HepG2 (cell line): ENCODE data around the gene ZCCHC3. TPM values are rescaled to one million over a fixed set of nuclear protein-coding genes. Genes with fewer than 3 reads are reported as not detected.

Experiments
- ARID2 ChIP-seq: sonication (generic); formaldehyde crosslinking; IDR thresholded peaks from 2 replicates; pipeline ENCODE4 v1.8.1; 2022; ENCODE audit warnings: mild to moderate bottlenecking, missing genetic modification reagents, borderline replicate concordance
- CBFB ChIP-seq: sonication (generic); formaldehyde crosslinking; IDR thresholded peaks from 2 replicates; pipeline ENCODE4 v1.4.0; 2020; ENCODE audit warnings: missing genetic modification reagents
- EHMT2 ChIP-seq: fragments of 200-600 bp; sonication (generic); IDR thresholded peaks from 2 replicates; pipeline ENCODE4 v1.7.0; 2017; ENCODE audit warnings: antibody characterized with exemption, low read depth, low read length, borderline replicate concordance
- FOXA3 ChIP-seq: IDR thresholded peaks from 2 replicates; pipeline ENCODE4 v1.6.1; 2016; ENCODE audit warnings: missing genetic modification reagents, missing compliant biosample characterization
- FOXK1 ChIP-seq: sonication (generic); formaldehyde crosslinking; IDR thresholded peaks from 2 replicates; pipeline ENCODE4 v1.4.0; 2020; ENCODE audit warnings: low read depth, missing genetic modification reagents, borderline replicate concordance
- HMG20A ChIP-seq: IDR thresholded peaks from 2 replicates; pipeline ENCODE4 v1.6.1; 2016; ENCODE audit warnings: borderline replicate concordance
- KDM2A ChIP-seq: sonication (generic); formaldehyde crosslinking; IDR thresholded peaks from 2 replicates; pipeline ENCODE4 v1.4.0; 2020; ENCODE audit warnings: low read depth, missing genetic modification reagents, borderline replicate concordance
- MIER3 ChIP-seq: IDR thresholded peaks from 2 replicates; pipeline ENCODE4 v1.6.1; 2016; ENCODE audit warnings: missing compliant biosample characterization, borderline replicate concordance
- MYNN ChIP-seq: sonication (generic); formaldehyde crosslinking; IDR thresholded peaks from 2 replicates; pipeline ENCODE4 v1.4.0; 2020; ENCODE audit warnings: mild to moderate bottlenecking, low read depth, missing genetic modification reagents
- RBM39 ChIP-seq: fragments of 200-400 bp; formaldehyde crosslinking; IDR thresholded peaks from one replicate; pipeline ENCODE4 v1.6.1; 2018; ENCODE audit warnings: antibody characterized with exemption, mild to moderate bottlenecking, low read depth, low read length; ENCODE audit not compliant: poor library complexity, severe bottlenecking
- RFX5 ChIP-seq: IDR thresholded peaks from 2 replicates; pipeline ENCODE4 v1.6.1; 2011; ENCODE audit warnings: low read depth, low read length, improper control_type of control experiment
- SIN3A ChIP-seq: IDR thresholded peaks from 2 replicates; pipeline ENCODE4 v1.6.1; 2011; ENCODE audit warnings: low read depth, mild to moderate bottlenecking, control low read depth, low read length, borderline replicate concordance
- SMAD3 ChIP-seq: sonication (generic); formaldehyde crosslinking; IDR thresholded peaks from 2 replicates; pipeline ENCODE4 v1.4.0; 2020; ENCODE audit warnings: missing genetic modification reagents
- SP140L ChIP-seq: sonication (generic); formaldehyde crosslinking; IDR thresholded peaks from 2 replicates; pipeline ENCODE4 v1.4.0; 2020; ENCODE audit warnings: missing genetic modification reagents, borderline replicate concordance
- SP2 ChIP-seq: sonication (generic); formaldehyde crosslinking; IDR thresholded peaks from 2 replicates; pipeline ENCODE4 v1.5.1; 2020; ENCODE audit warnings: mild to moderate bottlenecking, missing genetic modification reagents
- TARDBP ChIP-seq: sonication (generic); formaldehyde crosslinking; IDR thresholded peaks from 2 replicates; pipeline ENCODE4 v1.8.0; 2022; ENCODE audit warnings: mild to moderate bottlenecking, missing genetic modification reagents
- ZKSCAN1 ChIP-seq: fragments of 150-350 bp; IDR thresholded peaks from 2 replicates; pipeline ENCODE4 v1.6.1; 2014; ENCODE audit warnings: low read length
- ZNF383 ChIP-seq: sonication (generic); formaldehyde crosslinking; IDR thresholded peaks from 2 replicates; pipeline ENCODE4 v1.4.0; 2020; ENCODE audit warnings: missing genetic modification reagents, mild to moderate bottlenecking, borderline replicate concordance
- ZNF510 ChIP-seq: sonication (generic); formaldehyde crosslinking; IDR thresholded peaks from 2 replicates; pipeline ENCODE4 v1.4.0; 2020; ENCODE audit warnings: low read depth, mild to moderate bottlenecking, missing genetic modification reagents
- ZNF879 ChIP-seq: sonication (generic); formaldehyde crosslinking; IDR thresholded peaks from 2 replicates; pipeline ENCODE4 v1.8.1; 2023; ENCODE audit warnings: missing genetic modification reagents
- polyA plus RNA-seq, 8 experiments: library from polyadenylated mRNA; depleted of rRNA in 3 of 8; stranded (reverse) in 7 of 8; unstranded in 1 of 8; fragments of >200 nt; fragmentation: Illumina TruSeq in 4 of 8; extraction: Trizol in 4 of 8; gene quantifications; 2 replicates each; pipeline versions ENCODE4 v1.2.1 to v1.2.3, GENCODE V29; 2011 to 2016; ENCODE audit warnings: low read depth in 4 of 8, missing spikeins in 1 of 8, mixed read lengths in 1 of 8; ENCODE audit not compliant: insufficient read depth in 1 of 8
- total RNA-seq, 5 experiments: library from RNA; depleted of rRNA; stranded (reverse); fragments of >200 nt; fragmentation: Illumina TruSeq; extraction: Trizol; gene quantifications; 2 replicates each; pipeline ENCODE4 v1.2.3, GENCODE V29; 2016; ENCODE audit warnings: low read depth in 1 of 5
- TF ChIP-seq, protein P1 (sequence below): sonication (generic); formaldehyde crosslinking; IDR thresholded peaks from 2 replicates; pipeline ENCODE4 v1.5.1; 2020; ENCODE audit warnings: mild to moderate bottlenecking, missing genetic modification reagents, borderline replicate concordance
- TF ChIP-seq, protein P2 (sequence below): sonication (generic); formaldehyde crosslinking; conservative IDR thresholded peaks from 2 replicates; pipeline ENCODE4 v1.4.0; 2020; ENCODE audit warnings: mild to moderate bottlenecking, missing genetic modification reagents, moderate library complexity
- TF ChIP-seq, protein P3 (sequence below): IDR thresholded peaks from 2 replicates; pipeline ENCODE4 v1.6.1; 2016; ENCODE audit warnings: mild to moderate bottlenecking, missing biosample characterization, missing genetic modification reagents

The ZCCHC3 gene
- total and polyA plus RNA-seq, 2 of the 13 experiments (the other 11 are each of a cell fraction or from before 2014, with no cell fraction given) = 46.6 to 63.0 TPM

DNA sequence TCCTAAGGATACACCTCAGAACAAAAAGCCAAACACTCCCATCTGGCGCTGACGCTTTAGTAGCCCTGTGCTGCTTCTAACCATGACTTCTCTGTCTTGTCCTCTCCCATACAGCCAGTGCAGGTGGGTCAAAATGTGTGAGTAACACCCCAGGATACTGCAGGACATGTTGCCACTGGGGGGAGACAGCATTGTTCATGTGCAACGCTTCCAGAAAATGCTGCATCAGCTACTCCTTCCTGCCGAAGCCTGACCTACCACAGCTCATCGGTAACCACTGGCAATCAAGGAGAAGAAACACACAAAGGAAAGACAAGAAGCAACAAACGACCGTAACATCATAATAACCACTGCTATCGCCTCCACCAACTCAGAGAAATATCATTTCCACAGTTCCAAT lies 38.4 kb upstream of the ZCCHC3 start (continued):
- TF ChIP-seq SP2 = no peak
- no peak for TF ChIP-seq HMG20A (CRISPR knock-in tag)
- no peak for TF ChIP-seq RBM39
- no peak for TF ChIP-seq MYNN (CRISPR knock-in tag)
- TF ChIP-seq EHMT2 = no peak
- TF ChIP-seq ARID2 (CRISPR knock-in tag) = no peak
- peak; percentile 77 for TF ChIP-seq MIER3 (CRISPR knock-in tag)
- TF ChIP-seq SIN3A = no peak
- TF ChIP-seq ZNF383 (CRISPR knock-in tag) = peak; percentile 45; the same call in 1 of the 2 replicates
- TF ChIP-seq SMAD3 (CRISPR knock-in tag) = no peak
- peak; percentile 34; the same call in 1 of the 2 replicates for TF ChIP-seq FOXK1 (CRISPR knock-in tag)
- peak; percentile 52; the same call in 1 of the 2 replicates for TF ChIP-seq RFX5
- TF ChIP-seq, protein P1, sequence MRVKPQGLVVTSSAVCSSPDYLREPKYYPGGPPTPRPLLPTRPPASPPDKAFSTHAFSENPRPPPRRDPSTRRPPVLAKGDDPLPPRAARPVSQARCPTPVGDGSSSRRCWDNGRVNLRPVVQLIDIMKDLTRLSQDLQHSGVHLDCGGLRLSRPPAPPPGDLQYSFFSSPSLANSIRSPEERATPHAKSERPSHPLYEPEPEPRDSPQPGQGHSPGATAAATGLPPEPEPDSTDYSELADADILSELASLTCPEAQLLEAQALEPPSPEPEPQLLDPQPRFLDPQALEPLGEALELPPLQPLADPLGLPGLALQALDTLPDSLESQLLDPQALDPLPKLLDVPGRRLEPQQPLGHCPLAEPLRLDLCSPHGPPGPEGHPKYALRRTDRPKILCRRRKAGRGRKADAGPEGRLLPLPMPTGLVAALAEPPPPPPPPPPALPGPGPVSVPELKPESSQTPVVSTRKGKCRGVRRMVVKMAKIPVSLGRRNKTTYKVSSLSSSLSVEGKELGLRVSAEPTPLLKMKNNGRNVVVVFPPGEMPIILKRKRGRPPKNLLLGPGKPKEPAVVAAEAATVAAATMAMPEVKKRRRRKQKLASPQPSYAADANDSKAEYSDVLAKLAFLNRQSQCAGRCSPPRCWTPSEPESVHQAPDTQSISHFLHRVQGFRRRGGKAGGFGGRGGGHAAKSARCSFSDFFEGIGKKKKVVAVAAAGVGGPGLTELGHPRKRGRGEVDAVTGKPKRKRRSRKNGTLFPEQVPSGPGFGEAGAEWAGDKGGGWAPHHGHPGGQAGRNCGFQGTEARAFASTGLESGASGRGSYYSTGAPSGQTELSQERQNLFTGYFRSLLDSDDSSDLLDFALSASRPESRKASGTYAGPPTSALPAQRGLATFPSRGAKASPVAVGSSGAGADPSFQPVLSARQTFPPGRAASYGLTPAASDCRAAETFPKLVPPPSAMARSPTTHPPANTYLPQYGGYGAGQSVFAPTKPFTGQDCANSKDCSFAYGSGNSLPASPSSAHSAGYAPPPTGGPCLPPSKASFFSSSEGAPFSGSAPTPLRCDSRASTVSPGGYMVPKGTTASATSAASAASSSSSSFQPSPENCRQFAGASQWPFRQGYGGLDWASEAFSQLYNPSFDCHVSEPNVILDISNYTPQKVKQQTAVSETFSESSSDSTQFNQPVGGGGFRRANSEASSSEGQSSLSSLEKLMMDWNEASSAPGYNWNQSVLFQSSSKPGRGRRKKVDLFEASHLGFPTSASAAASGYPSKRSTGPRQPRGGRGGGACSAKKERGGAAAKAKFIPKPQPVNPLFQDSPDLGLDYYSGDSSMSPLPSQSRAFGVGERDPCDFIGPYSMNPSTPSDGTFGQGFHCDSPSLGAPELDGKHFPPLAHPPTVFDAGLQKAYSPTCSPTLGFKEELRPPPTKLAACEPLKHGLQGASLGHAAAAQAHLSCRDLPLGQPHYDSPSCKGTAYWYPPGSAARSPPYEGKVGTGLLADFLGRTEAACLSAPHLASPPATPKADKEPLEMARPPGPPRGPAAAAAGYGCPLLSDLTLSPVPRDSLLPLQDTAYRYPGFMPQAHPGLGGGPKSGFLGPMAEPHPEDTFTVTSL (CRISPR knock-in tag) = no peak
- TF ChIP-seq KDM2A (CRISPR knock-in tag) = no peak
- 0 out of 2 replicates have a peak, but pooled peaks have one; percentile 19 for TF ChIP-seq FOXA3 (CRISPR knock-in tag)
- no peak for TF ChIP-seq CBFB (CRISPR knock-in tag)
- TF ChIP-seq ZNF510 (CRISPR knock-in tag) = no peak
- no peak for TF ChIP-seq ZKSCAN1
- TF ChIP-seq, protein P2, sequence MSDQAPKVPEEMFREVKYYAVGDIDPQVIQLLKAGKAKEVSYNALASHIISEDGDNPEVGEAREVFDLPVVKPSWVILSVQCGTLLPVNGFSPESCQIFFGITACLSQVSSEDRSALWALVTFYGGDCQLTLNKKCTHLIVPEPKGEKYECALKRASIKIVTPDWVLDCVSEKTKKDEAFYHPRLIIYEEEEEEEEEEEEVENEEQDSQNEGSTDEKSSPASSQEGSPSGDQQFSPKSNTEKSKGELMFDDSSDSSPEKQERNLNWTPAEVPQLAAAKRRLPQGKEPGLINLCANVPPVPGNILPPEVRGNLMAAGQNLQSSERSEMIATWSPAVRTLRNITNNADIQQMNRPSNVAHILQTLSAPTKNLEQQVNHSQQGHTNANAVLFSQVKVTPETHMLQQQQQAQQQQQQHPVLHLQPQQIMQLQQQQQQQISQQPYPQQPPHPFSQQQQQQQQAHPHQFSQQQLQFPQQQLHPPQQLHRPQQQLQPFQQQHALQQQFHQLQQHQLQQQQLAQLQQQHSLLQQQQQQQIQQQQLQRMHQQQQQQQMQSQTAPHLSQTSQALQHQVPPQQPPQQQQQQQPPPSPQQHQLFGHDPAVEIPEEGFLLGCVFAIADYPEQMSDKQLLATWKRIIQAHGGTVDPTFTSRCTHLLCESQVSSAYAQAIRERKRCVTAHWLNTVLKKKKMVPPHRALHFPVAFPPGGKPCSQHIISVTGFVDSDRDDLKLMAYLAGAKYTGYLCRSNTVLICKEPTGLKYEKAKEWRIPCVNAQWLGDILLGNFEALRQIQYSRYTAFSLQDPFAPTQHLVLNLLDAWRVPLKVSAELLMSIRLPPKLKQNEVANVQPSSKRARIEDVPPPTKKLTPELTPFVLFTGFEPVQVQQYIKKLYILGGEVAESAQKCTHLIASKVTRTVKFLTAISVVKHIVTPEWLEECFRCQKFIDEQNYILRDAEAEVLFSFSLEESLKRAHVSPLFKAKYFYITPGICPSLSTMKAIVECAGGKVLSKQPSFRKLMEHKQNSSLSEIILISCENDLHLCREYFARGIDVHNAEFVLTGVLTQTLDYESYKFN (CRISPR knock-in tag) = no peak
- TF ChIP-seq, protein P3, sequence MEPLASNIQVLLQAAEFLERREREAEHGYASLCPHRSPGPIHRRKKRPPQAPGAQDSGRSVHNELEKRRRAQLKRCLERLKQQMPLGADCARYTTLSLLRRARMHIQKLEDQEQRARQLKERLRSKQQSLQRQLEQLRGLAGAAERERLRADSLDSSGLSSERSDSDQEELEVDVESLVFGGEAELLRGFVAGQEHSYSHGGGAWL = no peak
- TF ChIP-seq SP140L (CRISPR knock-in tag) = no peak
- TF ChIP-seq ZNF879 (CRISPR knock-in tag) = no peak
- no peak for TF ChIP-seq TARDBP (CRISPR knock-in tag)
